Skin epidermis (tissue), 12 donors: ENCODE data around the gene TMC1.
"Not testable (repeated sequence)": the region's sequence is repeated elsewhere in the genome, so short reads cannot be mapped to it uniquely, and the experiment has no call there.

Experiments
- H3K27ac ChIP-seq, 21 experiments: fragments of 200-600 bp; sonication (generic) in 11 of 21; one replicate each; pipeline ENCODE4 v1.5.0; 2020; ENCODE audit warnings: mild to moderate bottlenecking in 3 of 21, inconsistent platforms in 2 of 21, moderate library complexity in 2 of 21
- H3K4me3 ChIP-seq, 7 experiments: fragments of 200-600 bp; sonication (generic) in 2 of 7; one replicate each; pipeline ENCODE4 v1.5.0; 2020; ENCODE audit warnings: inconsistent platforms in 2 of 7, mild to moderate bottlenecking in 2 of 7, moderate library complexity in 1 of 7

The TMC1 gene

DNA sequence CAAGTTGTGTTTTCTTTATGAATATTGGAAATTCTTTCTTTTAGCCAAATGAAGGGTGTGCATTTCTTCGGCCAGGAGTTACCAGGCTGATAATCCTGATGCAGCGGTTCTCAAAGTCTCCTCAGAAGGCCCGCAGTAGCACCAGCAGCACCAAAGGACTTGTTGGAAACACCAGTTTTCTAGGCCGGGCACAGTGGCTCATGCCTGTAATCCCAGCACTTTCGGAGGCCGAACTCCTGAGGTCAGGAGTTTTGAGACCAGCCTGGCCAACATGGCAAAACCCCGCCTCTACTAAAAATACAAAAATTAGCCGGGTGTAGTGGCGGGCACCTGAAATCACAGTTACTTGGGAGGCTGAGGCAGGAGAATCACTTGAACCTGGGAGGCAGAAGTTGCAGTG is 397 bp upstream of the TMC1 start:
- H3K27ac ChIP-seq, H3K4me3 ChIP-seq: not testable (repeated sequence)

DNA sequence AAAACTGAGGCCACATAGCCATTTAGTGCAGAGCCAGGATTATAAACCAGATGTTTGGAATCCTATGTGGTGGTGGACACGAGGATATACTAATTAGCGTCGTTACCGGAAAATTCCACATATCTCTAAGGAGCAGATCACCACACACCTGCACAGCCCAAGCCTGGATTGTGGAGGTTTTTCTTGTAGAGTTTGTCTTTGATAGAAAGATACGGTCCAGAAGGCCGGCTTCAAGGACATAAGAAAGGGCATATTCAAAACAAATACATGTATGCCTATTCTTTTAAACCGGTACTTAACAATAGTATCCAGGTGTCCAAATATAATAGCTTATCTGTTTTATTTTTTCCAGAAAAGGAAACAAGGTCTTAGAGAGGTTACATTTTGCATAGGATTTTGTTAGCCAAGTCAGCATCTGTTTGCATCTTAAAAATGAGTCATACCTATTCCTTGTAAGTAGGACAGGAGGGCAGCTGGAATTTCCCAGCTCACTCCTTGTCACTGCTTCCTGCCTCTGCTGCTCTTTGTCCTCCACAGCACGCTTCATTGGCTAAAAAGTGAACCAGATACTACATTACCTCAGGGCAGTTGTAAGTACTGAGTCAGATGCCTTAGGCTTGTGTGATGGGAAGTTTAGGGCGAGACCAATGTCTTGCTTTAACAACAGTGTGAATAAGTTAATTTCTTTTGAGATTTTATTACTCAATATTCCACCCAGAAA is 3.6 kb downstream of the TMC1 start:
- Histone ChIP-seq H3K27ac (peak overlapping the region in 12 of 21 experiments; percentile 14 to 93 (median 54)), H3K4me3 (no peak overlapping the region)

DNA sequence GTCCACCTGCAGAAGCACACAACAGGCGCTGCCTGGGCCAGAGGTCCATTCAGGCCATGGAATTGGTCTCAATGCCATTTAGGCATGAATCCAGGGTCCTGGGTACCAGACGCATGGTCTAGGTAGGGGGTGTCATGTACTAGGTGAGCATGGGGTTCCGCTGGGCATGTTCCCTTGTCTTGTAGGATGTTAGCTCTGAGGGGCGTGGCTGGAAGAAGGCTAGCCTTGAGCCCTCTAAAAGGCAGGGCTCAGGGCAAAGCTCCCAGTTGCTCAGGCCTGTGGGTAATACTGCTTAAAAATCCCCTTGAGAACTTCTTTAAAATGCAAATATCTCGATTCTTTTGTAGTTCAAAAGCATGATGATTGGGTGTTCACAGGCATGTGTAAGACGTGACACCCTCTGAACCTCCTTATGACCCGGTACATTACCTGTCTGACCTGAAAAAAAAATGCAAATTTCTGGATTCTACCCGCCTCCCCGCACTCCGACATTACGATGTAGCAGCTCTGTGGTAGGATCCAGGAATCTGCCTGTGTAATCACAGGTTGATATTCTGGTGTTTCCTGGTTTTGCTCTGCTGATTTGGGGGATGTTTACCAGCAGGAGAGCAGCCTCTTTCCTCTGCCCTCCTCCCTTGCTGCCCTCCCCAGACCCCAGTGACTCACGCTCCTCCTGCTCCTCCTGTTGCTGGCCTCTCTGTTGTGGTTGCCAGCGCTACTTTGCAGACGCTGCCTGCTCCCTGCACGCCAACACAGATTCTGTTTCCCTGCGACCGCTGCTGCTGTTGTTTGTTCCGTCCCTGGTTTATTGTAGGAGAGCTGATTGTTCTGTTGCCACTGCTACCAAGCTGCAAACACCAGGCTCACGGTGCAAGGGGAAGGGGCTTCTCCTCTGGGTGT is 5.7 kb downstream of the TMC1 start:
- Histone ChIP-seq H3K4me3 (peak overlapping the region in 4 of 7 experiments; percentile 0 to 23 (median 4)), H3K27ac (peak overlapping the region; percentile 29 to 93 (median 75))

DNA sequence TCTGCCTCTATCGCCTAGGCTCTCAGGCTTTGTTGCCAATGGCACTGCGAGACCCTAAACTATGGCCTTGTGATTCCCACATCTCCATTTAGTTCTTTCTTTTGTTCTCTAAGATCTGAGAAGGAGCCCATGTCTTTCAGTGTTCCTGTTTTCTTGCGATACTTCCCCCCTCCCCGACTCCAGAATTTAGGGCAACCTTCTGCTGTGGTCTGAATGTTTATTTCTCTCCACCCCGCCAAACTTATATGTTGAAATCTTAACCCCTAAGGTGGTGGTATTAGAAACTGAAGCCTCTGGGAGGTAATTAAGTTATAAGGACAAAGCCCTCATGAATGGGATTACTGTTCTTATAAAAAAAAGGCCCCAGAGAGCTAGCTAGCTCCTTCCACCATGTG is 6.4 kb downstream of the TMC1 start:
- Histone ChIP-seq H3K4me3 (peak overlapping the region in 4 of 7 experiments; percentile 0 to 23 (median 4)), H3K27ac (peak overlapping the region in 20 of 21 experiments; percentile 29 to 93 (median 76))

DNA sequence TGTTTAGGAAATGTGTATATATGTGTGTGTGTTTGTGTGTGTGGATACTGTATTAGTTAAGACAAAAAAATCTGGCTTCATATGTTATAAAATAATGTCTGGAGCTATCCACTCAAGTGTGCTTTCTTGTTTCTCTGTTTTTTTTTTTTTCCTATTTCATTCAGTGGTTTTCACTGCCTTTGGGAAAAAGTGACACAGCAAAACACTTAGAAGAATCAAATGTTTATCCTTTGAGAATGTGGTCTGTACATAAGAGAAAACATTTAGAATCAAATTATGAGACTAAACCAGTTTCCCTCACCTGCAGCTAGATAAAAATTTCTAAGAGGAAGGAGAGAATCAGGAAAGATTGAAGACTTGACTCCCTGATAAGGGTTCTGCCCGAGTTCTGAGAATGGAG is 8.1 kb downstream of the TMC1 start:
- no peak overlapping the region for H3K27ac ChIP-seq
- no peak overlapping the region for H3K4me3 ChIP-seq

DNA sequence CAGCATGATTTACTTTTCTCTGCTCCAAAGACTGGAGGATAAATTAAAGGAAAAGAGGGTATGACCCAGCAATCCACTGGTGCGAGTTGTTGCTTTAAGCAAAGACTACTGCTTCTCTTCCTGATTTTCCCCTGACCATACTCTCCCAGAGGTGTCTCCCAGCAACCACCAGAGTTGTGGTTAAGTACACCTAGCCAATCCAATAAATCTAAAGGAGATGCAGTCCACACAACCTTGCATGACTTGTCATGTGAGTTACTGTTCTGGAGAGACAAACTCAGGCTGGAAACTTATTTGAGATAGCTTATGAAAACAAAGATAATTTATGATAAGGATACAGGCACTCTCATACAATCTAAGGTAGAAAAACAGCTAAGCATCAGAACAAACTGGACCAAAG is 11.9 kb downstream of the TMC1 start:
- Histone ChIP-seq H3K27ac (no peak overlapping the region), H3K4me3 (no peak overlapping the region)

DNA sequence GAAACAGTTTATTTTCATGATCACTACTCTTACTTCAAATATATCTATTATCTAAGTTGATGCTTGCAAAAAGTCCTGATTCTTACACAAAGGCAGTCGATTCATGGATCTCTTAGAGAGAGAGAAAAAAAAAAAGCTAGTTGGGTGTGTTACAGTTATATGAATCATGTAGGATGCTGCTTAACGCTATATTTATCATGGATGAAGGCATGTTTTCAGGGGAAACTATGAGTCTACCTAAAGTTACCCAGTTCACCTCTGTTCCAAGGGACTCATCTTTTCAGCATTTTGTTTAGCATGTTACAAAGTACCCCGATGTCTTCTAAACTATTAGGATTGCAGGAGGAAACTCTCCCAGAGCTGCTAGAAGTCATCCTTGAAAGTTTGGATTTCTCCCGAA is 13.5 kb downstream of the TMC1 start:
- Histone ChIP-seq H3K4me3 (no peak overlapping the region), H3K27ac (no peak overlapping the region)

DNA sequence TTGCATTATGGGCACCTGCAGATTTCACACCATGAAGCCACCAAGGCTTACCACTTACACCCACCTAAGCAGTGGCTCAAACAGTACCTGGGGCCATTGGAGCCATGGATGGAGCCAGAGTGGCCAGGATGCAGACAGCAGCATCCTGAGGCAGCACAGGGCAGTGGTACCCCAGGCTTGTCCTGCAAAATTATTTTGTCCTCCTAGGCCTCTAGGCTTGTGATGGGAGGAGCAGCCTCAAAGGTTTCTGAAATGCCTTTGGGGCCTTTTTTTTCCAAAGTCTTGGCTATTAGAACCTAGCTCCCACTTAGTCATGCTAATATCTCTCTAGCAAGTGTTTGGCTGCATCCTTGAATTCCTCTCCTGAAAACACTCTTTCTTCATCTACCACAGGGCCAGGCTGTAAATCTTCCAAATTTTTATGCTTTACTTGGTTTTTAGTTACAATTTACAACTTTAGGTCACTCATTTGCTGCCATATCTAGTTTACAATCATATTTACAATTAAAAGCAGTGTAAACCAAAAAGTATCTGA is 15.7 kb downstream of the TMC1 start:
- no peak overlapping the region for H3K4me3 ChIP-seq
- no peak overlapping the region for H3K27ac ChIP-seq

DNA sequence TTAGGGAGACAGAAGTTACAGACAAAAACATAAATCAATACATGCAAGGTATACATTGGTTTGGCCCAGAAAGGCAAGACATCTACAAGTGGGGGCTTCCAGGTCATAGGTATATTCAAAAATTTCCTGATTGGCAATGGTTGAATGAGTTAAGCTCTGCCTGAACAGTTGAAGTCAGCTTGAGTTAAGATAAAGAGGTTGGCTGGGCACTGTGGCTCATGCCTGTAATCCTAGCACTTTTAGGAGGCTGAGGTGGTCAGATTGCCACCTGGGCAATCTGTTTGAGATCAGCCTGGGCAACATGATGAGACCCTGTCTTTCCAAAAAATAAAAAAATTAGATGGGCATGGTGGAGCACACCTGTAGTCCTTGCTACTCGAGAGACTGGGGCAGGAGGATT is 16.3 kb downstream of the TMC1 start:
- Histone ChIP-seq H3K27ac (no peak overlapping the region), H3K4me3 (no peak overlapping the region)

DNA sequence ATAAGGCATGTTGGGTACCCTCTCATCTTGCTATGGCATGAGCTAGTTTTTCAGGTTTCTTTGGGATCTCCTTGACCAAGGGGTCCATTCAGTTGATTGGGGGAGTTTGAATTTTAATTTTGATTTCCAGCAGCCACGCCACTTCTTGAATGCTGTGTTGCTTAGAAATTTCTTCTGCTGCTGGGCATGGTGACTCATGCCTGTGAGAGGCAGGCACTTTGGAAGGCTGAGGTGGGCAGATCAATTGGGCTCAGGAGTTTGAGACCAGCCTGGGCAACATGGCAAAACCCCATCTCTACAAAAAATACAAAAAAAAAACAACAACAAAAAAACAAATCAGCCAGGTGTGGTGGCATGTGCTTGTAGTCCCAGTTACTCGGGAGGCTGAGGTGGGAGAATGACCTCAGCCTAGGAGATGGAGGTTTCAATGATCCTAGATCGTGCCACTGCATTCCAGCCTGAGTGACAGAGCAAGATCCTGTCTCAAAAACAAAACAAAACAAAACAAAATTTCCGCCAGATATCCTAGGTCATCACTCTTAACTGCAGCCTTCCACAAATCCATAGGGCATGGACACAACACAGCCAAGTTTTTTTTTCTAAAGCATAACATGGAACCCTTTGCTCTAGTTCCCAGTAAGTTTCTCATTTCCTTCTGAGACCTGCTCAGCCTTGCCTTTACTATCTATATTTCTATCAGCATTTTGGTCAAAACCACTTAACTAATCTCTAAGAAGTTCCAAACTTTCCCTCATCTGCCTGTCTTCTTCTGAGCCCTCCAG is 17.7 kb downstream of the TMC1 start:
- Histone ChIP-seq H3K4me3 (no peak overlapping the region), H3K27ac (no peak overlapping the region)

DNA sequence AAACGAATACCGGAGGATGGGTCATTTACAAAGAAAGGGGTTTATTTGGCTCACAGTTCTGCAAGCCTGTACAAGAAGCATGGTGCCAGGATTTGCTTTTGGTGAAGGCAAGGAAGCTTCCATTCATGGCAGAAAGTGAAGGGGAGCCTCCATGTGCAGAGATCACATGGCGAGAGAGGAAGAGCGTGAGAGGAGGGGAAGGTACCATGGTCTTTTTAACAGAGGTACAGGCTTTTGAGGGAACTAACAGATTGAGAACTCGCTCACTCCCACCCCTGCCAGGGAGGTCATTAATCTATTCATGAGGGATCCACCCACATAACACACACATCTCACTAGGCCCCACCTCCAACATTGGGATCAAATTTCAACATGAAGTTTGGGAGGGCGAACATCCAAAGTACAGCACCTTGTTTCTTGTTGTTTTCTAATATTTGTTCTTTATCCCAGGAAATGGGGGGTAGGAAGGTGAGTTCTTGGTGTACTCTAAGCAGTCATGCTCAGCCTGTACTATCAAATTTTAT is 18.5 kb downstream of the TMC1 start:
- Histone ChIP-seq H3K4me3 (no peak overlapping the region), H3K27ac (peak overlapping the region in 2 of 21 experiments; percentile 5 to 11)

DNA sequence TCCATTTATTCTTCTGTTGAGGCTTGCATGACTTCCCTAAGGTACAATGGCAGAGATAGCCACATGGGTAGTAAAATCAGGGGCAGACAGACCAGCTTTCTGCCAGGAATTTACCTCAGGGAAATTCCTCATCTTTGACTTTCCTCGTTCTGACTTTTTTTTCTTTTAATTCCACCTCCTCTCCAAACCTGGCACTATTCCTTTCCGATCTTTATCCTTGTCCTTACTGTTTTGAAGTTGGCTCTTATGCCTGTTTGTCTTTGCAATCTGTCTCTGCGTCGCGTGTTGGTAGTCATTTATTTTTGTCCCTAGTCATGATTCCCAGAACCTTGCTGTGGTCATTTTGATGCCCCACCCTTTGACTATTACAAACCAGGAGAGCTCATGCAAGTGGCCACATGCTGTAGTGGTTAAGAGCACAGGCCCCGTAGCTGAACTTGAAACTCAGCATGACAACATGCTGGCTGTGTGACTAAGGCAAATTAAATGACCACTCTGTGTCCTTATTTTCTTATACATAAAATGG is 19.0 kb downstream of the TMC1 start:
- Histone ChIP-seq H3K27ac (peak overlapping the region in 2 of 21 experiments; percentile 5 to 11), H3K4me3 (no peak overlapping the region)

DNA sequence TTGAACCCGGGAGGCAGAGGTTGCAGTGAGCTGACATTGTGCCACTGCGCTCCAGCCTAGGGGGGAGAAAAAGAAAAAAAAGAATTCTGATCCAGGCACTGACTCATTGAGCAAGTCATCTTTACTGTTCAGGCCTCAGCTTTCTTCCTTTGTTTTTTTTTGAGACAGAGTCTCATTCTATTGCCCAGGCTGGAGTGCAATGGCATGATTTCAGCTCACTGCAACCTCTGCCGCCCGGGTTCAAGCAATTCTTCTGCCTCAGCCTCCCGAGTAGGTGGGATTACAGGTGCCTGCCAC is 21.1 kb downstream of the TMC1 start:
- H3K4me3 ChIP-seq: not testable (repeated sequence)
- peak overlapping the region in 1 of 21 experiments; percentile 14 for H3K27ac ChIP-seq

DNA sequence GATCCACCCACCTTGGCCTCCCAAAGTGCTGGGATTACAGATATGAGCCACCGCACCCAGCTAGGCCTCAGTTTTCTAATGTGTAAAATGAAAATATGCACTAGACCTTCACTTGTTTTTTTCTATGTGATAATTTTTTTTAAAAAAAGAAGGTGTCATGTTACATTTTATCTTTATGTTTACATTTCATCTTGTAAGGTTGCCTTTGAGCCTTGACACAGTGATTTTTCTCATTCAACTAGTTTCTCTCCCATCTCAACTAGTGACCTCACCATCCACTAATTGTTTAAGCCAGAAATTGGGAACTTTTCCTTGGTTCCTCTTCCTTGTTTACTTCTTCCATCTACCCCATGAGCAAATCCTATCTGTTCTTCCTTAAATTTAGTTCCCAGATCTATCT is 21.5 kb downstream of the TMC1 start:
- H3K27ac ChIP-seq: peak overlapping the region in 2 of 21 experiments; percentile 11 to 14
- no peak overlapping the region for H3K4me3 ChIP-seq

DNA sequence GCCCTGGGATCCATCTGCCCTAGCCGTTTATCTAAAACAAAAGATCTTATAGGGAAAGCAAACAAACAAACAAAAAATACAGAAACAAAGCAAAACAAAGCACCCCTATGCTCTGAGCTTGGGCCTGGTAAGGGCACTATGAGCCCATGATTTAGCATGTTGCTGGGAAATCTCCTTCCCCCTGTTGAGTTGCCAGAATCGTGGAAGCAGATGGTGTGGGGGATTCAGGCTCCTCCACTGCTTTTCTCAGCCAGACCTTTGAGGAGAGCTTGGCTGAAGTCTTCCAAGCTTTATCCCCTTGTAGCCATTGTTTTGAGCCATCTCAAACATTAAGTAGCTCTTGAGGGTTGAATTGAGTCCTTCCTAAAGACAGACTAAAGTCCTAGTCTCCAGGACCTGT is 29.9 kb downstream of the TMC1 start:
- Histone ChIP-seq H3K27ac (no peak overlapping the region), H3K4me3 (no peak overlapping the region)

DNA sequence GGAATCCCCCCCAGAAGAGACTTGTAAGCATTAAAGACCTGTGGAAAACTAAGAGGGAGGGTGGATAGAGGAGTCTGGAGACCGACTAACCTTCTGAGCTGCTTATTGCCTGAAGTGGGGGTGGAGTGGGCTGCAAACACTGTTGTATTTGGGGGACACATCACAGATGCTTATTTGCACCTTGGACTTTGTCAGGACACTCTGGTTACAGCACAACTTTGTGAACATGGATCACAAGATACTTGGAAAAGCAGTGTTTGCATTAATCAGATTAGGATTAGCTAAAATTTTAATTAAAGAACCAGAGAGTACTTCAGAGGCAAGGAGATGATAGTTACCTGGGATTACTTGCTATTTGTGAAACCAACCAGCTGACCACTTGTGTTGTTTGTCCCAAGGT is 30.9 kb downstream of the TMC1 start:
- Histone ChIP-seq H3K27ac (no peak overlapping the region), H3K4me3 (no peak overlapping the region)

DNA sequence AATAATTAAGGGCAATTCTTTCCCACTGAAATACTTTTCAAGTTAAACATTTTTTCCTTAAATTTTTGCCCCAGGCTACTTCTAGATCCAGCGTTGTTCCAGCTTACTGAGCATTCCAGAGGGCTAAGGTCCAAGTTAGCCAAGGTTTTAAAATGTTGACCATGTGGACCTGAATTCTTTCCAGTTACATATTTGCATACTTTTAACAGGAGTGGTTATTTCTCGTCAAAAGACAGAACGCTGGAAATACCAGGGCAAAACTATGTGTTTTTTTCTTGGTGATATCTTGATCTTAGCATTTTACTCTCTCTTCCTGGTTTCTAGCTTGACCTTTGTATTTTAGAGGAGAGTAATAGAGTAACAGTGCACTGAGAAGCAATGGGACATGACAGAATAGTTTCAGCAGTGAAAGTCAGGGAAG is 32.8 kb downstream of the TMC1 start:
- H3K27ac ChIP-seq: peak overlapping the region in 6 of 21 experiments; percentile 16 to 57 (median 32)
- H3K4me3 ChIP-seq: no peak overlapping the region

DNA sequence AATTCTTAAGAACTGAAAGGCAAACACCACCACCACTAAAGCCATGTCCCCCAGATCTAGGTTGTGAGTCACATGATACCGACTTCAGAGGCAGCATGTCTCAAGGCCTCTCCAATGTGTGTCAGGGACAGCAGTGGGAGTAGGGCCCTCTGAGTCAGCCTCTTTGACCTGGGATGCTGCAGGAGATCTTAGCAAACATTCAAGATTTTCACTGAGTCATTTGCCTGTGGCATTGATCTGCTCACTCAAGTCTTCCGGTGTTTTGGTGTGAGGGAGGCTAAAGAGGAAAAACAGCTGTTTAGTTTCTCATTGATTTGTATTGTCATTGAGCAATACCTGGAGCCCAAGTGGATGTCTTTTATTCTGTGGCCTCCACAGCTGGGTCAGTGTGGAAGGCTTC is 36.1 kb downstream of the TMC1 start:
- H3K27ac ChIP-seq: peak overlapping the region in 9 of 21 experiments; percentile 6 to 66 (median 39)

DNA sequence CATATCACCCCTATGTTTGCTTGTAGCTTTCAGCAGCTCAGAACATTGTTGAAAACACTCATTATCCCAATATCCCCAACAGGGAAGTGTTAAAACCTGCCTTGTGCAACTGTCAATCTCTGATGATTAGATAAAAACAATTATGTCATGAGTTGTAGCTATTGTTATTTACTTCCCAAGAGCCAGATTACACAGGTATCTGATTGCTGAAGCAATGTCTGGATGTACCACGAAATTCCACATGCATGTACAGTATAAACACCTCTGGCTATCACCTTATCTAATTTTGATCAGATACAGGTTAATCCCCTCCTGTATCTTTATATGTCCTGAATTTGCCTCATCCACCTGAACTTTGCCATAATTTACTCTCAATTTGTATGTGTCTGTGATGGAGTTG is 38.7 kb downstream of the TMC1 start:
- Histone ChIP-seq H3K27ac (no peak overlapping the region), H3K4me3 (no peak overlapping the region)

More for the DNA sequence above, 36.1 kb downstream of the TMC1 start:
- no peak overlapping the region for H3K4me3 ChIP-seq

DNA sequence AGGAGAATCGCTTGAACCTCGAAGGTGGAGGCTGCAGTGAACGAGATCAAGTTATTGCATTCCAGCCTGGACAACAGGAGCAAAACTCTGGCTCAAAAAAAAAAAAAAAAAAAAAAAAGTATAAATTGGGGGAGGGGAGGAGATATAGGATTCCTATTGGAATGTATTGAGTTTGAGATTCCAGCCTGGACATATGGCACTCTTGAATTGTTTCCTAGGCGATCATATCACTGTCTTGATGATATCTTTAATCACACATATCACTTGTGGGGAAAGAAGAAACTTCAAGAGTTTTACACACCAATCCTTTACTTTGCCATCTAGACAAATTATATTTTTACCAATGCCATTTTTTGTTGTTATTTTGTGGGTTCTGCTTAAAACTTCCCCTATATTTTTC is 42.4 kb downstream of the TMC1 start:
- no peak overlapping the region for H3K4me3 ChIP-seq
- no peak overlapping the region for H3K27ac ChIP-seq
